ENCODE measurements around the gene GAK. TPM values are rescaled to one million over a fixed set of nuclear protein-coding genes. Genes with fewer than 3 reads are reported as not detected.
"Not testable (repeated sequence)": the region's sequence is repeated elsewhere in the genome, so short reads cannot be mapped to it uniquely, and the experiment has no call there.

Gene GAK
- total RNA-seq, 1 experiment from 2014 or later: 57.1 TPM

- Histone ChIP-seq H3K36me3 (no peaks in the 10 kb centered on the region), H3K27me3 (no peaks in the 10 kb centered on the region), H3K4me3 (no peak overlapping the region), H3K9me3 (no peaks in the 10 kb centered on the region)
- DNase-seq: no peak
Measured at GRCh38 chr4:921830-922331, 10.2 kb downstream of the GAK start.

DNA sequence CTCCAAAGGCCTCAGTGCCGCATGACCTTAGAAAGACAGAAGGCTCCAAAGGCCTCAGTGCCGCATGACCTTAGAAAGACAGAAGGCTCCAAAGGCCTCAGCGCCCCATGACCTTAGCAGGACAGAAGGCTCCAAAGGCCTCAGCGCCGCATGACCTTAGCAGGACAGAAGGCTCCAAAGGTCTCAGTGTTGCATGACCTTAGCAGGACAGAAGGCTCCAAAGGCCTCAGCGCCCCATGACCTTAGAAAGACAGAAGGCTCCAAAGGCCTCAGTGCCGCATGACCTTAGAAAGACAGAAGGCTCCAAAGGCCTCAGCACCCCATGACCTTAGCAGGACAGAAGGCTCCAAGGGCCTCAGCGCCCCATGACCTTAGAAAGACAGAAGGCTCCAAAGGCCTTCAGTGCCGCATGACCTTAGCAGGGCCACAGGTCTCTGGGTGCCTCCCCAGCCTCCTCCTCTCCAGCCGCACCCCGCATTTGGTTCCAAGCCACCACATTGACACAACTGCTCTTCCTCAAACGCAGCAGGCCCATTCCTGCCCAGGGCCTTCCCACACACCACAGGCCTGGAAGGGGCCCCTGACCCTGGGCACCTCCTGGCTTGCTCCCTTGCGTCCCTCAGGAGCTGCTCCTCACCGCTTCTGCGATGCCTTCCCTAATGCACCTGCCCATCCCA lies 13.0 kb downstream of the GAK start:
- H3K9me3 ChIP-seq, H3K36me3 ChIP-seq, H3K4me3 ChIP-seq, DNase-seq, H3K27me3 ChIP-seq: not testable (repeated sequence)

DNA sequence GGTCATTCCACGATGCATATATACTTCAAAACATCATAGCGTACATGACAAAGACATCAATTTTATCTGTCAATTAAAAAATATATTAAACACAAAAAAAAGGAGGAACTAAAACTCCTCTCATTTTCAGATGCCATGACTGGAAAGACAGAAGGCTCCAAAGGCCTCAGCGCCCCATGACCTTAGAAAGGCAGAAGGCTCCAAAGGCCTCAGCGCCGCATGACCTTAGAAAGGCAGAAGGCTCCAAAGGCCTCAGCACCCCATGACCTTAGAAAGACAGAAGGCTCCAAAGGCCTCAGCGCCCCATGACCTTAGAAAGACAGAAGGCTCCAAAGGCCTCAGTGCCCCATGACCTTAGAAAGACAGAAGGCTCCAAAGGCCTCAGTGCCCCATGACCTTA lies 13.5 kb downstream of the GAK start:
- H3K9me3 ChIP-seq, H3K4me3 ChIP-seq, H3K36me3 ChIP-seq, H3K27me3 ChIP-seq, DNase-seq: not testable (repeated sequence)

GRCh38 chr4:917992-918391 lies 14.1 kb downstream of the GAK start:
- Histone ChIP-seq H3K4me3 (no peak overlapping the region), H3K9me3 (no peaks in the 10 kb centered on the region), H3K36me3 (no peaks in the 10 kb centered on the region), H3K27me3 (no peaks in the 10 kb centered on the region)
- no peak for DNase-seq

- DNase-seq: no peak
- Histone ChIP-seq H3K36me3 (no peaks in the 10 kb centered on the region), H3K27me3 (no peaks in the 10 kb centered on the region), H3K4me3 (no peak overlapping the region), H3K9me3 (no peaks in the 10 kb centered on the region)
Measured at GRCh38 chr4:917466-917865, 14.7 kb downstream of the GAK start.

GRCh38 chr4:915595-915994 lies 16.5 kb downstream of the GAK start:
- DNase-seq: no peak
- no peaks in the 10 kb centered on the region for H3K27me3 ChIP-seq
- no peaks in the 10 kb centered on the region for H3K36me3 ChIP-seq
- no peaks in the 10 kb centered on the region for H3K9me3 ChIP-seq
- no peak overlapping the region for H3K4me3 ChIP-seq

DNA sequence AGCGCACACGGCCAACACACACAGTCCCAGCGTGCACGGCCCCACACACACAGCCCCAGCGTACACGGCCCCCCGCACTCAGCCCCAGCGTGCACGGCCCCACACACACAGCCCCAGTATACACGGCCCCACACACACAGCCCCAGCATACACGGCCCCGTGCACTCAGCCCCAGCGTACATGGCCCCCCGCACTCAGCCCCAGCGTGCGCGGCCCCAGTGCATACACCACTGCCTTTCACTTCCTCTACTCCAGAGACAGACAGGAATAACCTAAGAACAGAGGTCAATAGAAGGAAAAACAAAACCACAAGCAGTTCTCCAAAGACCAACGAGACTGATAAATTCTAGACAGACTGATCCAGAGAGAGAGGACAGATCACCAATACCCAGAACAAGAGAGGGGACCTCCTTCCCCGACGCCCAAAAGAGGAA lies 17.1 kb downstream of the GAK start:
- Histone ChIP-seq H3K9me3 (no peaks in the 10 kb centered on the region), H3K36me3 (no peaks in the 10 kb centered on the region), H3K27me3 (no peaks in the 10 kb centered on the region), H3K4me3 (no peak overlapping the region)
- DNase-seq: no peak

GRCh38 chr4:914531-914930 lies 17.6 kb downstream of the GAK start:
- Histone ChIP-seq H3K36me3 (no peaks in the 10 kb centered on the region), H3K9me3 (no peaks in the 10 kb centered on the region), H3K27me3 (no peaks in the 10 kb centered on the region), H3K4me3 (no peak overlapping the region)
- no peak for DNase-seq

- Histone ChIP-seq H3K27me3 (no peaks in the 10 kb centered on the region), H3K4me3 (no peak overlapping the region), H3K36me3 (no peaks in the 10 kb centered on the region), H3K9me3 (no peaks in the 10 kb centered on the region)
- no peak for DNase-seq
Measured at GRCh38 chr4:913280-913618, 18.9 kb downstream of the GAK start.

DNA sequence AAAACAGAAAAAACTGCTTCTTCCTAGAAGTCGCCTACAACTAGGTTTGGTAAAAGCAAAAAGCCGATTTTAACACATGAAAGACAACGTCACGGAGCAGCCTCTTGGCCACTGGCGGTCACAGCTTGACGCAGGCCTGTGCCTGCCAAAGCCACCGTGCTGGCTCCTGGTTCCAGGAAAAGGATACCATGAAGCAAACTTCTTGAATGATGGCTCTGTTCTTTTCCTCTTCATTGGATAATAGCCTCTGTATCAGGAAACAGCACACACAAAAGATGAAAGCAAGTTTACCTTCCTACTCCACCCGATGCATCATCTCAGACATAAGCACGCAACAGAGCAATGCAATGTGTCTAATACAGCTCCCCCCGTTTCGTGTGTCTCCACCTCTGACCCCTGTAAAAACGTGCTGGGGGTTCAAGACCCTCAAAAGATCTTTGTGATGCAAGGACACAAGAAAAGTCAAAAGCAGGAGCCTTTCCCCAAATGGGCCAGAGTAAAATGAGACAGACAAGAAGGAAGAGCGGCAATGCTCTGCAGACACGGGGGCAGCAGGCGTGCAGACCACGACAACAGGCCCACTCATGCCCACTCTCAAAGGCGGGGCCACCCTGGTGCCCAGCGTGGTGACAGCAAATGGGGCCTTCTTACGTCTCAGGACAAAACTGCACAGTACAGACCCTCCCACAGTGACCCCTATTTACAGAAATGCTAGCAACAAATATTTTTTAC lies 19.4 kb downstream of the GAK start:
- DNase-seq: no peak

DNA sequence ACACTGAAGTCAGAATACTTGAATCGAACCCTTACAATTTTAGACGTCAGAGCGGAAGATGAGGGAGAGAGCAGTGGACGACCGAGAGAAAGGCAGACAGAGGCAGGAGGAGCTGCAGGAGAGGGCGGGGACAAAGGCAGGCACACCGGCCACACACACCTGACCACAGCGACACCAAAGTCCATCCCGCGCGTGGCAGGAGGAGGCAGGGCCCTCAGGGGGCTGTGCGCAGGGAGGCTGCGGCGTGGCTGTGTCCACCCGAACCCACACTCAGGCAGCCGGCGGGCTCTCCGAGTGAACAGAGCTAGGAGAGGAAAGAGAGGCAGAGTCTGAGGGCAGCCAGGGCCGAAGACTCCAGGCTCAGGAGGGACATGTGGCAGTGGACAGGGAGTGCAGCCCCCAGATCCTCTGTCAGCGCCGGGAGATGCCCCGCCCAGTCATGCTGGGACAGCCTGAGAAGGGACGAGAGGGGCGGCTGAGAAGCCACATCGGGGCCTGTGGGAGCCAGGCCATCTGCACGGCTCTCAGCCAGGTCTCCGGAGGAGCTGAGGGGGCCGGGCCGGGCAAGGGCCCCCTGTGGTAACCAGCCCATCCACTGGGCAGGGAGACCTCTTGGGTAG lies 20.1 kb downstream of the GAK start:
- H3K27me3 ChIP-seq: no peaks in the 10 kb centered on the region
- no peak for DNase-seq
- H3K9me3 ChIP-seq: no peaks in the 10 kb centered on the region
- H3K4me3 ChIP-seq: no peak overlapping the region
- H3K36me3 ChIP-seq: no peaks in the 10 kb centered on the region

More for the DNA sequence above, 19.4 kb downstream of the GAK start:
- Histone ChIP-seq H3K4me3 (no peak overlapping the region), H3K9me3 (no peaks in the 10 kb centered on the region), H3K27me3 (no peaks in the 10 kb centered on the region), H3K36me3 (no peaks in the 10 kb centered on the region)

DNA sequence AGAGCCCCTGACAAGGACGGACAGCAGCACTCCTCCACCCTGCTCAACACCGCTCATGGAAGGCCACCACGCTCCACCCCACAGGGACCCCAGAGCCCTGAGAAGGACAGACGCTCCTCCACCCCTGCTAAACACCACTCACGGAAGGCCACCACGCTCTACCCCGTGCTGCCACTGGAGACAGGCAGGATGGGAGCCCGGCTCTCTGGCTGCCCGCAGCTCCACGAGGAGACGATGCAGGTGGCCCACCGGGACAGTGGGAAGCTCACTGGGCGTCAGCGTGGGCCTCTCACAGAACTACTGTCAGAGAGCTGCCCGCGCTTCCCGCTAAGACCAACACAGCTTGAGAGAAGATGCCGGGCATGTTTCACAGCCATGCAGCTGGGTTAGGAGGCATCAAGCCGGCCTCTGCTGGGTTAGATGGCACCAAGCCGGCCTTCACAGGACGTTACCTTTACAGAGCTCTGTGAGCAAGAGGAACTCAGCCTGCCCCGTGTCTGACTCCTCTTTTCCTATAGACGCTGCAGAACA lies 20.8 kb downstream of the GAK start:
- Histone ChIP-seq H3K9me3 (no peaks in the 10 kb centered on the region), H3K36me3 (no peaks in the 10 kb centered on the region), H3K4me3 (no peak overlapping the region), H3K27me3 (no peaks in the 10 kb centered on the region)
- DNase-seq: no peak

DNA sequence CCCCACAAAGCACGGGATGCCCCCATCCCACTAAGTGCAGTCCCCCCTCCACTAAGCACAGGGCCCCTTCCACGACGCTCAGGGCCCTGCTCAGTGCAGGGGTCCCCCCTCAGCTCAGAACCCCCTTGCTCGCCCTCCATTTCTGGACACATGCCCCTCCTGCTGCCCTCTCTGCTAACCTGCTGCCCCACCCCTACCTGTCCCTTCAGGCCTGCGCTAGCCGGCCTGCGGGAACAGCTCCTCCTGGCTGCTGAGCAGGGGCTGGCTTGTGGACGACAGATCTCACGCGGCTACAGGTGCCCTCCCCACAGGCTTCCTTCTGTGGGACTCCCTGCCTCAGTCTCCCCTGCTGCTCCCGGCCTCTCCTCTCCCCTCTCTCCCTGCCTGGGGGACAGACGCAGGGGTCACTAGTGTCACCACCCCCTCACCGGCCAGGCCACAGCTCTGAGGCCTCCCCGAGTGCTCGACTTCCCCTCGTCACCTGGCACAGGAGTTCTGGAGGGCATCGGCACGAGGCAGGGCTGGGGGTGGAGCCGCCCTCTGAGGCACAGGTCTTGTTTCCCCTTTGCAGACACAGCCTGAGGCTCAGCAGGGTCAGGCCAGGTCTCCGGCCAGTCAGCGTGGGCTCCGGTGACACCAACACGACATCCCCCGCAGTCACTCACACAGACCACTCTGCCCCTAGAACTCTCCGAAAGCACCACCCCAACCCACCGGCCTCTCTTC lies 21.6 kb downstream of the GAK start:
- no peak for DNase-seq
- H3K27me3 ChIP-seq: no peaks in the 10 kb centered on the region
- no peaks in the 10 kb centered on the region for H3K36me3 ChIP-seq

GRCh38 chr4:909821-910220 lies 22.3 kb downstream of the GAK start:
- H3K27me3 ChIP-seq: no peaks in the 10 kb centered on the region
- H3K9me3 ChIP-seq: no peaks in the 10 kb centered on the region
- H3K36me3 ChIP-seq: no peaks in the 10 kb centered on the region
- H3K4me3 ChIP-seq: no peak overlapping the region
- DNase-seq: no peak

More for the DNA sequence above, 21.6 kb downstream of the GAK start:
- Histone ChIP-seq H3K9me3 (no peaks in the 10 kb centered on the region), H3K4me3 (no peak overlapping the region)

- Histone ChIP-seq H3K9me3 (no peaks in the 10 kb centered on the region), H3K4me3 (no peak overlapping the region), H3K27me3 (no peaks in the 10 kb centered on the region), H3K36me3 (no peaks in the 10 kb centered on the region)
- no peak for DNase-seq
Measured at GRCh38 chr4:909131-909571, 23.0 kb downstream of the GAK start.

DNA sequence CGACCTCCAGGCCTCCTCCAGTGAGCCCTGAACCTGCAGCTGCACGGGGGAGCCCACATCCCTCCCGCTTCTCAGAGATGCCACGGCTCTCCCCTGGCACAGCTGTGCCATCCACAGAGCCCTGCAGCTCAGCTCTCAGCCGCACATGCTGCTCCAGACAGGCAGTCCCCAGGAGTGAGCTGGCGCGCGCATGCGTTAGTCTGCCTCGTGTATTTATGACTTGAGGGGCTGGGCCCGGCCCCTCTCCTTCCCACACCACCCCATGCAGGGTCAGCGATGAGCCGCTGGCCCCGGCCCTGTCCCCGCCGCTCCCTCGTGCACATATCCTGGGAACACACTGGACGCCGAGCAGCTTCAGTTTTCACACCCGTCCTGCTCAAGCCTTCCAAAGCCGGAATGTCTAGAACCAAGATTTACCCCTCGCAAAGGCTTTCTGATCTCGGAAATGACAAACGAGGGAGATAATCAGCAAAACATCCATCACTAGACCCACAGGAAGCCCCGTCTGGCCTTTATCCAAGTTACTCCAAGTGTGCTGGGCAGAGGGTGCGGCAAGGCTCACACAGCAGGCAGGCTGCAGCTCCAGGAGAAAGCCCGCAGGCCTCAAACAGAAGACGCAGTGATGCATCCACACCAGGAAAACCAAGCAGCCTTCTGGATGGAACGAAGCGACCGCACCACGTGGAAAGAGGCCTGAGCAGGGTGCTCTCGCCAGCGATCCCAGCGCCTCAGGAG lies 24.3 kb downstream of the GAK start:
- DNase-seq: no peak
- Histone ChIP-seq H3K9me3 (no peaks in the 10 kb centered on the region), H3K4me3 (no peak overlapping the region), H3K36me3 (no peaks in the 10 kb centered on the region), H3K27me3 (no peaks in the 10 kb centered on the region)

All from MG63 (cell line).